ENCODE measurements around the gene PODXL.

GRCh38 chr7:131501930-131502685 is 54.3 kb downstream of the PODXL start:
- no peak for TF ChIP-seq CTCF (IDR thresholded peaks at IDR 0.05; ENCODE audit: low read length)
- no peak for TF ChIP-seq EZH2 (IDR thresholded peaks at IDR 0.05; ENCODE audit: borderline replicate concordance, low read length)
